HUES6 (cell line): Measurements from ENCODE around the gene TRPM3.

Experiments
- H3K27ac ChIP-seq: 2 replicates; pipeline ENCODE4 v1.7.0; 2013; ENCODE audit warnings: low read depth, mild to moderate bottlenecking, low read length, inconsistent platforms
- H3K27me3 ChIP-seq: 2 replicates; pipeline ENCODE4 v1.6.1; 2013; ENCODE audit warnings: low read length; ENCODE audit not compliant: control insufficient read depth, insufficient read depth
- H3K36me3 ChIP-seq: 2 replicates; pipeline ENCODE4 v1.6.1; 2013; ENCODE audit warnings: low read length; ENCODE audit not compliant: control insufficient read depth, insufficient read depth
- H3K4me1 ChIP-seq: 2 replicates; pipeline ENCODE4 v1.6.1; 2013; ENCODE audit warnings: low read length; ENCODE audit not compliant: control insufficient read depth, insufficient read depth
- H3K4me3 ChIP-seq: 2 replicates; pipeline ENCODE4 v1.5.1; 2013; ENCODE audit warnings: low read depth, low read length
- H3K9ac ChIP-seq: one replicate; pipeline ENCODE4 v1.6.1; 2013; ENCODE audit warnings: mild to moderate bottlenecking, low read length
- H3K9me3 ChIP-seq: 2 replicates; pipeline ENCODE4 v1.6.1; 2013; ENCODE audit warnings: low read depth, low read length; ENCODE audit not compliant: control insufficient read depth, insufficient read depth

Gene TRPM3

DNA sequence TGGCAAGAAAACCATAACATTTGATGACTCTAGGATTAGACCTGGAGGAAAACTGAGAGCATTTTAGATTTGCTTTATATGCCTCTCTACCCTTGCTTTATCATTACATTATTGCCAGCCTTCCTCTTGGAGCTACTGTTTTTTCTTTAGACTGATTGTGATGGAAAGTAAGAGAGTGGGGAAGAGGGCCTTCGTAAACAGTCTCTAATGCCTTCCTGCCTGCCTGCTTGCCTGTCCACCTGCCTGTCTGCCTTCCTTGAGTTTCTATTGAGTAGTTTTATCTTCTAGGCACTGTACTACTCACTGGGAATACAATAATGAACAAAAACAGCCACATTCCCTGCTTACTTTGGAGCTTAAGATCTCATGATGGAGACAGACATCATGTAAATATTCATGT lies 189.3 kb downstream of the TRPM3 start:
- Histone ChIP-seq H3K4me3 (no peak overlapping the region), H3K9me3 (no peaks in the 10 kb centered on the region), H3K27ac (no peak overlapping the region), H3K27me3 (no peaks in the 10 kb centered on the region), H3K9ac (no peak overlapping the region), H3K36me3 (no peaks in the 10 kb centered on the region), H3K4me1 (peaks cover 11% of the 10 kb centered on the region; the same call in 1 of the 2 replicates)

DNA sequence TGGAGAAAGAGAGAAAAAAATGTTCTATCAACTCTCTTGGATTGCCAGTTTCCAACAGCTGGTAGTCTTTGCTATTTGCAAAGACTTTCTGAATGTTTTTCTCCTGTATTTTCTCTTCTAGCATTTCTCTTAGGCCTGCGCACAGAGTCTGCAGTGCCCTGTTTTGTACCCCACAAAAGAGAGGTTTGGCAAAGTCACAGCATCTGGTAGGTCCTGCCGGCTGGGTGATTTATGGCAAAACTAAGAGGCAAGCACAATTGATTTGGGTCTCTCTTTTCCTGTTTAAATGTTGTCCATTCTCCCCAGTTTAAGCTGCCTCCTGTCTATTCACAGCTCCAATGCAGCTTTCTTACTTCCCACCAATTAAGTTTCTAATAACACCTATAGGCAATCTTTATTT lies 193.9 kb downstream of the TRPM3 start:
- Histone ChIP-seq H3K27ac (no peak overlapping the region), H3K4me3 (no peak overlapping the region), H3K9me3 (no peaks in the 10 kb centered on the region), H3K27me3 (no peaks in the 10 kb centered on the region), H3K36me3 (no peaks in the 10 kb centered on the region), H3K4me1 (peaks cover 10% of the 10 kb centered on the region; the same call in 1 of the 2 replicates), H3K9ac (no peak overlapping the region)

DNA sequence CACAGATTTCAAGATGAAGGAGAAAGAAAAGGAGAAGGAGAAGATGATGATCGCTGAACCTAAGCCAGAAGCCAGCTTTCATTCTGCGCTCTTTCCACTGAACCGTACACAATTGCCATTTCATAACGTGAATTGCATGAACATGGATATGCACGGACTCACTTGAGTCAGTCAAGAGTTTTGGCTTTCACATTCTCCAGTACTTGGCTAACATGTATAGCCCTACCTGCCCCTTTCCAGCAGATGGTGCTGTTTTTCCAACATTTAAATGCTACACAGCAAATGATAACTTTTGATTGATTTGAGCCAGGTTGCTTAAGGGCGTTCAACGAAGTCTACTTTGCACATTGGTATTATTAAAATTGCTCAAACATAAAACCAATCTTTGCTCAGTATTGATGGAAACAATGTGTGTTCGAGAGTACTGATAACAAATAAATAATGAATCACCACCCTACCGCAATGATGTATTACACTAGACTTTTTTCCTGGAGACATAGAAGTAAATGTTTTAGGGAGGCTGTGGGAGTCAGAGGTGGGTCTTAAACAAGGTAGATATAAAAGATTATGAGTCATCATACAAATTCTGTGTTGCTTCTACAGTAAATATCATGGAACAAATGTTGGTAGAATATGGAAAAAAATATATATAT lies 196.4 kb downstream of the TRPM3 start:
- Histone ChIP-seq H3K9me3 (no peaks in the 10 kb centered on the region), H3K27me3 (no peaks in the 10 kb centered on the region), H3K27ac (no peak overlapping the region), H3K4me1 (peaks cover 6% of the 10 kb centered on the region), H3K9ac (no peak overlapping the region), H3K4me3 (no peak overlapping the region), H3K36me3 (no peaks in the 10 kb centered on the region)

DNA sequence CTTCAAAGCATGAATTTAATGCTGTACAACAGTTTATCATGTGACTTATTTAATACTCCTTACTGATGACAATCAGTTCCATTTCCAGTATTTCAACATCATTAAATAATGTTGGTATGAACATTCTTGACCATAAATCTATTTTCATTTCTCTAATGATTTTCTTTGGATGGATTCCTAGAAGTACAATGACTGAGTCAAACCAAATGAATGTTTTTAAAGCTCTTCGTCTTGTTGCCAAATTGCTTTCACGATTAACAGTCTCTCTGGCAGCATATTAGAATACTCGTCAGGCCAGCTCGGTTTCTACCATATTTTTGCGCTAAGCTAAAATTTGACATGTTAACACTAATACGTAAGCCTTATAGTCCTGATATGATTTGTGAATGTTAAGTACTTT lies 197.0 kb downstream of the TRPM3 start:
- H3K4me1 ChIP-seq: peaks cover 6% of the 10 kb centered on the region
- H3K9me3 ChIP-seq: no peaks in the 10 kb centered on the region
- no peaks in the 10 kb centered on the region for H3K27me3 ChIP-seq
- no peak overlapping the region for H3K4me3 ChIP-seq
- H3K9ac ChIP-seq: no peak overlapping the region
- no peaks in the 10 kb centered on the region for H3K36me3 ChIP-seq
- H3K27ac ChIP-seq: no peak overlapping the region

DNA sequence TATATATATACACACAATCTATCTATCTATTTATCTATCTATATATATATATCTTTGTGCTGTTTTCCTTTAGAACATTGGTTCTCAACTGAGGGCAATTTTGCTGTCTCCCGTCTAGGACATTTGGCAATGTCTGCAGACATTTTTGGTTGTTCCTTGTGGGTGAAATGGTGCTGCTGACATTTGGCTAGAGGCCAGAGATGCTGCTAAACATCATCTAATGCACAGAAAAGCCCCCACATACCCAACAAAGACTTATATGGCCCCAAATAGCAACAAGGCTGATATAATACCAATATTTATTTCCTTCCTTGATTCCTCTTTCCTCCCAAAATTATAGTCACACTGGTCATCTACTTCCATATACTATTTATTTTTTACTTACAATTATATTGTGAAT lies 197.5 kb downstream of the TRPM3 start:
- Histone ChIP-seq H3K9me3 (no peaks in the 10 kb centered on the region), H3K4me3 (no peak overlapping the region), H3K9ac (no peak overlapping the region), H3K36me3 (no peaks in the 10 kb centered on the region), H3K27me3 (no peaks in the 10 kb centered on the region), H3K4me1 (peaks cover 6% of the 10 kb centered on the region), H3K27ac (no peak overlapping the region)

DNA sequence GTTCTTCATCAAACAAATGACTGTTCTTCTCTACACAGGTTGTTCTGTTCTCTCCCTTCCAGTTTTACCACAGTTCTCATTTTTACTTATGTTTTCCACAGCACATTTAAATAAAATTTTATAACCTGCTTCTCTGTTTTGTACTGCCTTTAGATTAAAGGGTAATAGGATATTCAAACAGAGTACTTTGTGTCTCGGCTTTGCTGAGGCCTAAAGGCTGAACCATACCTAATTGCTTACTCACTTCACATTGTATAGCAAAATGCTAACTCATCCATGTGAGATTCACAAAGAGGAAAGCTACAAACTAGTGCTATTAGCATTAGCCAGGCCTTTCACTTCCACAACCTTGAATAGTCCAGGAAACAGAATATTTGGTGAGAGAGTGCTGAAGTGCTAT lies 200.3 kb downstream of the TRPM3 start:
- no peaks in the 10 kb centered on the region for H3K27me3 ChIP-seq
- H3K9me3 ChIP-seq: no peaks in the 10 kb centered on the region
- H3K4me3 ChIP-seq: no peak overlapping the region
- no peaks in the 10 kb centered on the region for H3K36me3 ChIP-seq
- H3K9ac ChIP-seq: no peak overlapping the region
- H3K4me1 ChIP-seq: peaks cover 6% of the 10 kb centered on the region
- no peak overlapping the region for H3K27ac ChIP-seq

DNA sequence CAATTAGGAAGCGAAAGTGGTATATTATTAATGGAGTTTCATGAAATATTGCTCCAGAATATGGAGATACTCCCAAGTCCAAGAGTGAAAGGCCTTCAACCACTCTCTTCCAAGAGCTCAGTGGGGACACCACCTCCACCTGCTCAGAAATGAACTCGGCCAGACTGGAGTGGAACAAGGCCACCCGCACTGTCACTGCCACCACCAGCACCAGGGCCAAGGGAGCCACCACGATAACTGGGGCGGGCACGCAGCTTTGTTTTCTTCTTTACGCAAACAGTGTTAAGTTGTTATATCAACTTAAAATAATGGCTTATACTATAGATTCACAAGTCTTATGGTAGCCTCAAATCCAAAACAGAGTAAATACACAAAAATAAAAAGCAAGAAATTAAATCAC lies 204.1 kb downstream of the TRPM3 start:
- no peak overlapping the region for H3K9ac ChIP-seq
- H3K27me3 ChIP-seq: no peaks in the 10 kb centered on the region
- H3K27ac ChIP-seq: no peak overlapping the region
- H3K36me3 ChIP-seq: no peaks in the 10 kb centered on the region
- H3K4me3 ChIP-seq: no peak overlapping the region
- no peaks in the 10 kb centered on the region for H3K9me3 ChIP-seq
- peaks cover 6% of the 10 kb centered on the region for H3K4me1 ChIP-seq

DNA sequence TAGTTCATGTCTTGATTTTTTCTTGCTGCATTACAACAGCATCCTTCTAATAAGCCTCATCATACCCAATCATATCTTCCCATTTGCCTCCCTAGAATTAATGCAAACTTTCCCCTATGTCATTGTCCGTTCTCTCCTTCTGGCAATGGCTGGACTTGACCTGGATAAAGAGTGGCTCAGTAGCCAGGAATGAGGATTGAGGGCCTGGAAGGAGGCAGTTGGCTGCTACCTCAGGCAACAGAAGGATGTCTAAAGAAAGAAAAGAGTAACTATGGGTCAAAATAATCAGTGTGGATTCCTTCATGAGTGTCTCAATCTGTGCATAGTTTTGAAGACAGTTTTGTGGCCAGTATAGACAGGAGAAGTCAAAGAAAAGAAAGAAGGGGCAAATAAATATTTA lies 209.6 kb downstream of the TRPM3 start:
- Histone ChIP-seq H3K27ac (no peak overlapping the region), H3K9me3 (no peaks in the 10 kb centered on the region), H3K9ac (no peak overlapping the region)

DNA sequence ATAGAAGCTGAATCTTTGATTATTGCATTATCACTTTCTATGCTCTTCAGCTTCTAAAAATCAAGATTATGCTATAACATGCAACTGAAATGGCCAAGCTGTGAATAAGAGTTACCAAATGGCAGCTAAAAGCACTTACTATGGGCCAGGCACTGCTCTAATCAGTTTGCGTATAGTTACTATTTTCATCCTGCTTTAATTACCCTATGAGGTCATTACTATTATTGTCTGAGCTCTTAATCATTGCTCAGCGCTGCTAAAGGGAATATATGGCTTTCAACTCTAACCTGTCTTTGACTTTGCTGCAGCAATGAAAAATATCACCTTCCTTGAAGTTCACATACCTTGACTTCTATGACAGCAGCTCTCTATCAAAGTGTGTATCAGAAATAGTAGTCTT lies 210.8 kb downstream of the TRPM3 start:
- Histone ChIP-seq H3K27me3 (no peaks in the 10 kb centered on the region), H3K4me3 (no peak overlapping the region), H3K4me1 (no peaks in the 10 kb centered on the region), H3K9ac (no peak overlapping the region), H3K9me3 (no peaks in the 10 kb centered on the region), H3K36me3 (no peaks in the 10 kb centered on the region), H3K27ac (no peak overlapping the region)

More for the DNA sequence above, 209.6 kb downstream of the TRPM3 start:
- H3K4me1 ChIP-seq: no peaks in the 10 kb centered on the region
- H3K4me3 ChIP-seq: no peak overlapping the region
- H3K36me3 ChIP-seq: no peaks in the 10 kb centered on the region
- no peaks in the 10 kb centered on the region for H3K27me3 ChIP-seq

DNA sequence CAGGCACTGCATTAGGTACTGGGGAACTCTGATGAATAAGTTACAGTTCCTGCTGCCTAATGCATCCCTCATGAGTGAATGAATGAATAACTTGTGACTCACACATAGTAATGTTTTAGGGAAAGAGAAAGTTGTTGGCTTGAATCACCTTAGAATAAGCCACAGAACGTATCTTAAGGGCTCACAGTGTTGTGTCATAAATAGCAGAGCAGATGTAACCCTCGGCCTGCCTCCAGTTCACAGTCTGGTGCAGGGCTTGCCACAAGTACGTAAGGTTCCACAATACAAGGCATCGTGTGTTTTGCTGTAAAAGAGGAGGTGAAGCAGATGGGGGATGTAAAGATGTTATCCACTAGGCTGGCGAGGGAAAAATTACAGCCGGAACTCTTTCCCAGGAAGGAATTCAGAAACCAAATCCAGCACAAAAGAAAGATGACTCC lies 218.7 kb downstream of the TRPM3 start:
- Histone ChIP-seq H3K9me3 (no peaks in the 10 kb centered on the region), H3K4me1 (peaks cover 6% of the 10 kb centered on the region; the same call in 1 of the 2 replicates), H3K27ac (no peak overlapping the region), H3K27me3 (no peaks in the 10 kb centered on the region), H3K4me3 (no peak overlapping the region), H3K36me3 (no peaks in the 10 kb centered on the region), H3K9ac (no peak overlapping the region)

DNA sequence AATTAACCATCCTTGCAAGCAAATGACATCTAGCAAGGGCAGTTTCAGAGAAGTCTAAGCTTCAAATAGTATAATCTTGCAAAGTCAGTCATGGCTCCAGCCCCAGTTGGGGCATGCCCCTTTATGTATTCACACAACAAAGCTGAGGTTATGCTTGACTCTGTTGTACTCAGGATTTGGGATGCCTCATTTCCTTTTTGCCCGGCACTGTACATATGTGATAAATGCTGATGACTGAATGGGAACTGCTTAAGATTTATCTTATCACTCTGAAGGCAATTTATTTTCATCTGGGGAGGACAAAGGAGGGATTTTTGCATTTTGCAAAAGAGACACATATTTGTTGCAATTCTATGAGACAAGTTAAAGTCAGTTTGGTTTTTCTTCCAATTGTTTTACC lies 219.2 kb downstream of the TRPM3 start:
- Histone ChIP-seq H3K27ac (no peak overlapping the region), H3K4me3 (no peak overlapping the region), H3K4me1 (peaks cover 6% of the 10 kb centered on the region; the same call in 1 of the 2 replicates), H3K9ac (no peak overlapping the region), H3K36me3 (no peaks in the 10 kb centered on the region), H3K27me3 (no peaks in the 10 kb centered on the region), H3K9me3 (no peaks in the 10 kb centered on the region)
